Neuronal stem cell (in vitro differentiated cells): ENCODE data around the gene OSTF1.

Experiments used
- DNase-seq: peaks from one replicate; pipeline ENCODE4 v3.0.0-alpha.2; 2013; ENCODE audit warnings: low spot score
- H2AFZ ChIP-seq: one replicate; pipeline ENCODE4 v1.6.1; 2013; ENCODE audit warnings: mild to moderate bottlenecking, low read length, inconsistent platforms
- H2AK5ac ChIP-seq: 2 replicates; pipeline ENCODE4 v1.6.1; 2013; ENCODE audit warnings: low read depth, mild to moderate bottlenecking, inconsistent platforms, low read length, moderate library complexity, mixed read lengths
- H2BK120ac ChIP-seq: 2 replicates; pipeline ENCODE4 v1.6.1; 2013; ENCODE audit warnings: low read depth, mild to moderate bottlenecking, inconsistent platforms, low read length, moderate library complexity, mixed read lengths
- H2BK12ac ChIP-seq: one replicate; pipeline ENCODE4 v1.6.1; 2013; ENCODE audit warnings: low read length, inconsistent platforms
- H2BK15ac ChIP-seq: 2 replicates; pipeline ENCODE4 v1.6.1; 2013; ENCODE audit warnings: mild to moderate bottlenecking, low read length, inconsistent platforms, mixed read lengths
- H2BK5ac ChIP-seq: one replicate; pipeline ENCODE4 v1.6.1; 2013; ENCODE audit warnings: inconsistent platforms, mild to moderate bottlenecking, low read length, moderate library complexity
- H3K14ac ChIP-seq: one replicate; pipeline ENCODE4 v1.6.1; 2013; ENCODE audit warnings: low read length, inconsistent platforms
- H3K18ac ChIP-seq: 2 replicates; pipeline ENCODE4 v1.6.1; 2013; ENCODE audit warnings: low read length, inconsistent platforms
- H3K23ac ChIP-seq: 2 replicates; pipeline ENCODE4 v1.6.1; 2013; ENCODE audit warnings: low read depth, mild to moderate bottlenecking, mixed read lengths, low read length, inconsistent platforms; ENCODE audit not compliant: poor library complexity
- H3K27ac ChIP-seq: replicated peaks from 3 replicates; pipeline ENCODE4 v1.5.1; 2013; ENCODE audit warnings: low read length, inconsistent platforms
- H3K27me3 ChIP-seq, 3 experiments: 2 replicates each; pipeline ENCODE4 v1.6.1; 2013; ENCODE audit warnings: low read length in 3 of 3, mild to moderate bottlenecking in 2 of 3, inconsistent platforms in 1 of 3, low read depth in 1 of 3, mixed read lengths in 1 of 3, moderate library complexity in 1 of 3; ENCODE audit not compliant: control insufficient read depth in 3 of 3, insufficient read depth in 3 of 3
- H3K36me3 ChIP-seq, 2 donors: replicated peaks in 1 of 2; 2 replicates each; pipeline ENCODE4 v1.6.1; 2013; ENCODE audit warnings: low read length in 2 of 2; ENCODE audit not compliant: control insufficient read depth in 2 of 2, insufficient read depth in 2 of 2
- H3K4ac ChIP-seq: 2 replicates; pipeline ENCODE4 v1.6.1; 2013; ENCODE audit warnings: inconsistent platforms, mild to moderate bottlenecking, low read length, moderate library complexity
- H3K4me1 ChIP-seq, 2 donors: 1 replicate in 1 of 2; 2 replicates in 1 of 2; pipeline ENCODE4 v1.6.1; 2013; ENCODE audit warnings: low read length in 2 of 2, low read depth in 1 of 2; ENCODE audit not compliant: control insufficient read depth in 2 of 2, insufficient read depth in 1 of 2
- H3K4me2 ChIP-seq: one replicate; pipeline ENCODE4 v1.6.1; 2013; ENCODE audit warnings: mild to moderate bottlenecking, low read length, inconsistent platforms; ENCODE audit not compliant: insufficient read depth, poor library complexity, severe bottlenecking
- H3K4me3 ChIP-seq, 2 donors: 2 replicates each; pipeline ENCODE4 v1.5.1; 2013; ENCODE audit warnings: low read length in 2 of 2, mild to moderate bottlenecking in 2 of 2, inconsistent platforms in 1 of 2, moderate library complexity in 1 of 2
- H3K79me1 ChIP-seq: one replicate; pipeline ENCODE4 v1.6.1; 2013; ENCODE audit warnings: low read depth, mild to moderate bottlenecking, inconsistent platforms, low read length, moderate library complexity
- H3K9ac ChIP-seq: one replicate; pipeline ENCODE4 v1.6.1; 2013; ENCODE audit warnings: mild to moderate bottlenecking, low read depth, low read length, inconsistent platforms; ENCODE audit not compliant: poor library complexity
- H3K9me3 ChIP-seq, 2 donors: replicated peaks in 1 of 2; 2 replicates each; pipeline versions ENCODE3 to v1.6.1; 2013; ENCODE audit warnings: low read length in 2 of 2, mild to moderate bottlenecking in 2 of 2, inconsistent platforms in 1 of 2, low read depth in 1 of 2, mixed read lengths in 1 of 2, moderate library complexity in 1 of 2; ENCODE audit not compliant: control insufficient read depth in 2 of 2, insufficient read depth in 1 of 2
- H4K8ac ChIP-seq: one replicate; pipeline ENCODE4 v1.6.1; 2013; ENCODE audit warnings: low read depth, mild to moderate bottlenecking, inconsistent platforms, low read length, moderate library complexity
- H4K91ac ChIP-seq: one replicate; pipeline ENCODE4 v1.6.1; 2013; ENCODE audit warnings: low read length, low read depth, mild to moderate bottlenecking, inconsistent platforms; ENCODE audit not compliant: poor library complexity
- WGBS, 2 donors: extraction: QIAGEN DNeasy Blood & Tissue Kit; methylation state at CpG; one replicate each; pipeline ENCODE4 v1.1.7; 2013; ENCODE audit warnings: missing lambda C conversion rate in 2 of 2, mixed read lengths in 1 of 2; ENCODE audit not compliant: insufficient read length in 2 of 2, insufficient replicate concordance in 1 of 2; ENCODE audit errors: extremely low coverage in 2 of 2; 5-methylcytosine and 5-hydroxymethylcytosine counted together

OSTF1 gene

DNA sequence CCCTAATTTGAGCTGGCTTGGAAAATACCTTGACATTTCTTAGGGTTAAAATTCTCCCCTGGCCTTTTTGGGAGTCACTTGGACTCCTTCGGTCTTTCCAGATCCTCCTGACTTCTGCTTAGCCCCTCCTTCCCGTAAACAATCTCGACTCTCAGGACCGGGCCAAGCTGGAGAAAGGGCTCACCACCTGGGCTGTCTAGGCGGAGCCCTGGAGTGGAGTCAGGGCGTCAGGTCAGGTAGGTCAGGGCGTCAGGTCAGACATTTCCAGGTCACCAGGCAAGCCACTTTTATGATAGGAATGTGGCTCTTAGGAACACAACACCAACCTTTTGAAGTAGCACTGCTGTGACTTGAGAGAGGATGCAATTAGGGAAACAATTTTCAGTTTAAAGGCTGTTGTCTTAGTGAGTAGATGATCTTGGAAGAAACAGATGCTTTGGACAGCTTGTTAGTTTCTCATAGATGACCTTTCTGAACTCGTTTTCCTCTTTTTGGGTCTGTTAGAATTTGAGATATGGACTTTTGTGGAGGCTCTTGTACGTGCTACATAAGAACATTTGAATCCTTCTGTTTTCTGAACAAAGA is 12.8 kb downstream of the OSTF1 start:
- H3K36me3 ChIP-seq = no peaks in the 10 kb centered on the region
- peaks cover 0 to 3% of the 10 kb centered on the region in 2 donors for H3K4me1 ChIP-seq
- peak overlapping the region; percentile 54 for H3K27ac ChIP-seq
- H4K91ac ChIP-seq = no peak overlapping the region
- H3K79me1 ChIP-seq = no peaks in the 10 kb centered on the region
- H2AFZ ChIP-seq = no peak overlapping the region
- DNase-seq = no peak
- no peak overlapping the region for H2BK5ac ChIP-seq
- no peak overlapping the region for H3K4me2 ChIP-seq
- no peak overlapping the region for H2BK15ac ChIP-seq
- no peaks in the 10 kb centered on the region for H3K9me3 ChIP-seq
- no peaks in the 10 kb centered on the region for H3K27me3 ChIP-seq
- H4K8ac ChIP-seq = no peak overlapping the region
- no peak overlapping the region for H3K18ac ChIP-seq
- H3K9ac ChIP-seq = no peak overlapping the region
- no peak overlapping the region for H2BK12ac ChIP-seq
- no peak overlapping the region for H2BK120ac ChIP-seq
- no CpG with 5 or more reads among the region's 9 CpGs for WGBS, 2 donors
- H3K4me3 ChIP-seq = no peak overlapping the region
- no peak overlapping the region for H2AK5ac ChIP-seq
- no peak overlapping the region for H3K23ac ChIP-seq
- no peak overlapping the region for H3K4ac ChIP-seq
- H3K14ac ChIP-seq = no peak overlapping the region

DNA sequence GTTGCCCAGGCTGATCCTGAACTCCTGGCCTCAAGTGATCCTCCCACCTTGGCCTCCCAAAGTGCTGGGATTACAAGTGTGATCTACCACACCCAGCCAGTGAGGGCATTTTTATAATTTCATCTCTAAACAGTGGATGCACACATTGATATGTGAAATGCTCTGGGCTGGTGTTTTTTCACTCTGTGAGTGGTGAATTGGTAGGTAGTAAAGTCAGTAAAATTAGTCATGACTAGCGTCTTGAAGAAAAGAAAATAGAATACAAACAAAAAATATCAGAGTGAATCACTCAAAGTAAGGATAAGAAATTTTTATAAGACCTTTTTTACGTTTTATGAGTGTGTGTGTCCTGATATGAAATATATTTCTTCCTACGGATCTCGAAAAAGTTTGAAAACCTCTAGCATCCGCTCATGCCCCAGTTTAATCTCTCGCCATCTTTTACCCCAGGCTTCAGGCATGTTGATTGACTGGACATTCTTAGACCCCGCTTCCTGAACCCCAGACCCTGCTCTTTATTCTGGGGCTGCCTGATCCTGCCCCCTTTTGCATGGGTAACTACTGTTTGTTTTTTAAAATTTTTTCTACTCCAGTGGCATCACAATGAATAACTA is 14.0 kb downstream of the OSTF1 start:
- Histone ChIP-seq H3K9me3 (no peaks in the 10 kb centered on the region), H2AFZ (no peak overlapping the region), H2BK5ac (no peak overlapping the region), H3K4me3 (no peak overlapping the region), H2BK12ac (no peak overlapping the region), H3K18ac (no peak overlapping the region), H4K8ac (no peak overlapping the region), H3K27ac (no peak overlapping the region), H2BK15ac (no peak overlapping the region), H3K4me1 (peaks cover 0 to 3% of the 10 kb centered on the region in 2 donors), H2AK5ac (no peak overlapping the region), H3K36me3 (no peaks in the 10 kb centered on the region), H3K14ac (no peak overlapping the region), H2BK120ac (no peak overlapping the region), H4K91ac (no peak overlapping the region), H3K23ac (no peak overlapping the region), H3K4me2 (no peak overlapping the region), H3K4ac (no peak overlapping the region), H3K9ac (no peak overlapping the region), H3K27me3 (no peaks in the 10 kb centered on the region), H3K79me1 (no peaks in the 10 kb centered on the region)
- DNase-seq = no peak
- no CpG with 5 or more reads among the region's 7 CpGs for WGBS, 2 donors

DNA sequence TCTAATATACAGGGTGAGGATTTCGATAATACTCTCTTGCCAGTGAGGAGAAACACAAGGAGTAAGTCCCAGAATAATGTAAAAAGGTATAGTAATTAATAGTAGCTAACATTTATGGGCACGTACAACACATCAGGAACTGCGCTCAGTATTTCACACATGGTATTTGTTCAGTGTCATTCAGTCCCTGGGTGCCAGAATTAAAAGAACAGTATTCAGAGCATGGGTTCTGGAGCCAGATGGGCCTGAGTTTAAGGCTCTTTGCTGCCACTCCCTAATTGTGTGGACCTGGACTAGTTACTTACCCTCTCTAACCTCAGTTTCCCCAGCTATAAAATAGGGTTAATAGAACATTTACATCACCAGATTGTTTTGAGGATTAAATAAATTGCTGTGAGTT is 16.3 kb downstream of the OSTF1 start:
- no peak for DNase-seq
- Histone ChIP-seq H4K91ac (no peak overlapping the region), H2BK12ac (no peak overlapping the region), H3K36me3 (no peaks in the 10 kb centered on the region), H2BK15ac (no peak overlapping the region), H3K9me3 (no peaks in the 10 kb centered on the region), H3K27ac (no peak overlapping the region), H3K23ac (no peak overlapping the region), H3K14ac (no peak overlapping the region), H2BK120ac (no peak overlapping the region), H3K79me1 (no peaks in the 10 kb centered on the region), H4K8ac (no peak overlapping the region), H3K4ac (no peak overlapping the region), H3K18ac (no peak overlapping the region), H3K4me2 (no peak overlapping the region), H2AK5ac (no peak overlapping the region), H2BK5ac (no peak overlapping the region), H3K4me3 (no peak overlapping the region), H3K4me1 (peaks cover 0 to 3% of the 10 kb centered on the region in 2 donors), H3K27me3 (no peaks in the 10 kb centered on the region), H2AFZ (no peak overlapping the region), H3K9ac (no peak overlapping the region)
- WGBS, 2 donors = no CpG with 5 or more reads among the region's 3 CpGs

DNA sequence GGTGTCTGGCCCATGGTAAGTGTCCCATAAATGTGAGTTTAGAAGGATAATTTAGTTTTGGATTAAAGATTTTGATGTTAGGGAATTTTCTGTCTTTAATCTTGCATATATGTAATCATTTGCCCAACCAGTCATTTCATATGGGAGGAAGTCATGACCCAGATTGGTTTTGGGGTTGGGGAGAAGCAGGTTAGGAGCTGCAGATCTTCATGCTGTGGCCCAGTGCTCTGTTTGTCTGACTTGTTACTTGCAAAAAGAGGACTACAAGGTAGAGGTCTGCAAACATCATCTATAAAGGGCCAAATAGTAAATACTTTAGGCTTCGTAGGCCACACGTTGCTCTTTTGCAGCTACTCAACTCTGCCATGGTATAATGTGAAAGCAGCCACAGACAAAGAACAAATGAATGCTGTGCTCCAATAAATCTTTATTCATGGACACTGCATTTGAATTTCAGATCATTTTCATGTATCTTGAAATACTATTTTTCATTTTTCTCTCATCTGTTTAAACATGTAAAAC is 16.8 kb downstream of the OSTF1 start:
- Histone ChIP-seq H3K18ac (no peak overlapping the region), H3K4me3 (no peak overlapping the region), H3K9me3 (no peaks in the 10 kb centered on the region), H2AK5ac (no peak overlapping the region), H4K91ac (no peak overlapping the region), H3K27ac (no peak overlapping the region), H2BK15ac (no peak overlapping the region), H4K8ac (no peak overlapping the region), H3K9ac (no peak overlapping the region), H3K36me3 (no peaks in the 10 kb centered on the region), H3K79me1 (no peaks in the 10 kb centered on the region), H3K4me1 (peaks cover 0 to 3% of the 10 kb centered on the region in 2 donors), H3K14ac (no peak overlapping the region), H2BK5ac (no peak overlapping the region), H2BK120ac (no peak overlapping the region), H3K27me3 (no peaks in the 10 kb centered on the region), H2BK12ac (no peak overlapping the region), H3K4ac (no peak overlapping the region), H3K4me2 (no peak overlapping the region), H2AFZ (no peak overlapping the region), H3K23ac (no peak overlapping the region)
- no peak for DNase-seq
- WGBS, 2 donors = no CpG with 5 or more reads among the region's 2 CpGs
